Sigmoid colon (tissue), 7 donors: ENCODE data around the gene NGDN. TPM values are rescaled to one million over a fixed set of nuclear protein-coding genes. Genes with fewer than 3 reads are reported as not detected.

ENCODE experiments used
- DNase-seq: peaks from one replicate; pipeline ENCODE4 v3.0.0-alpha.2; 2019
- H3K27ac ChIP-seq, 4 donors: fragments of 200-600 bp; sonication (generic); one replicate each; pipeline ENCODE4 v1.5.1; 2016 to 2019; ENCODE audit warnings: mild to moderate bottlenecking in 1 of 4
- H3K27me3 ChIP-seq, 3 donors: fragments of 200-600 bp; sonication (generic); one replicate each; pipeline ENCODE4 v1.5.1; 2019; ENCODE audit warnings: mild to moderate bottlenecking in 1 of 3
- H3K36me3 ChIP-seq, 4 donors: fragments of 200-600 bp; sonication (generic); one replicate each; pipeline ENCODE4 v1.5.1; 2016 to 2019
- H3K4me1 ChIP-seq, 4 donors: fragments of 200-600 bp; sonication (generic); one replicate each; pipeline ENCODE4 v1.5.1; 2017 to 2019
- H3K4me3 ChIP-seq, 4 donors: fragments of 200-600 bp; sonication (generic); one replicate each; pipeline ENCODE4 v1.5.1; 2017 to 2019; ENCODE audit warnings: mild to moderate bottlenecking in 2 of 4, moderate library complexity in 1 of 4
- H3K9me3 ChIP-seq, 4 donors: fragments of 200-600 bp in 3 of 4; sonication (generic) in 3 of 4; one replicate each; pipeline versions ENCODE4 v1.5.1 to v1.6.1; 2013 to 2019
- EP300 ChIP-seq, 4 donors: sonication (generic); formaldehyde crosslinking; IDR thresholded peaks; one replicate each; pipeline ENCODE4 v1.6.1; 2017; ENCODE audit warnings: antibody characterized with exemption in 4 of 4
- POLR2A ChIP-seq, 2 donors: fragments of 450-650 bp; IDR thresholded peaks; one replicate each; pipeline ENCODE4 v1.6.1; 2016; ENCODE audit warnings: antibody characterized with exemption in 2 of 2, mild to moderate bottlenecking in 2 of 2, moderate library complexity in 2 of 2
- POLR2AphosphoS5 ChIP-seq, 4 donors: sonication (generic); formaldehyde crosslinking; IDR thresholded peaks; one replicate each; pipeline ENCODE4 v1.6.1; 2017; ENCODE audit warnings: antibody characterized with exemption in 4 of 4
- WGBS, 2 donors: extraction: QIAGEN DNeasy Blood & Tissue Kit; methylation state at CpG; one replicate each; pipeline ENCODE4 v1.1.7; 2013; 5-methylcytosine and 5-hydroxymethylcytosine counted together
- intact Hi-C: fragments of 100-400 bp; cut with DNase I; formaldehyde crosslinking; loops from one replicate; pipeline ENCODE4 v1.15.1; 2023
- polyA plus RNA-seq, 3 donors: library from polyadenylated mRNA; stranded (reverse); fragments of 200-250 nt; gene quantifications; one replicate each; pipeline ENCODE4 v1.2.3, GENCODE V29; 2013
- total RNA-seq, 4 donors: library from RNA; depleted of rRNA; stranded (reverse); fragments of >200 nt; gene quantifications; one replicate each; pipeline ENCODE4 v1.1.0, GENCODE V29; 2016
- TF ChIP-seq, protein P1 (sequence below), 4 experiments: fragments of 450-650 bp in 3 of 4; fragments of 200-600 bp in 1 of 4; IDR thresholded peaks; one replicate each; pipeline ENCODE4 v1.5.1; 2016 to 2019; ENCODE audit warnings: antibody characterized with exemption in 4 of 4, mild to moderate bottlenecking in 3 of 4, moderate library complexity in 2 of 4
- donor health status: healthy with polysubstance abuse.
- donor health status: Bipolar disorder and iron deficiency.
- donor health status: healthy.

The NGDN gene
- total and polyA plus RNA-seq, 7 donors = 23.3 to 46.2 (median 39.6) TPM

DNA sequence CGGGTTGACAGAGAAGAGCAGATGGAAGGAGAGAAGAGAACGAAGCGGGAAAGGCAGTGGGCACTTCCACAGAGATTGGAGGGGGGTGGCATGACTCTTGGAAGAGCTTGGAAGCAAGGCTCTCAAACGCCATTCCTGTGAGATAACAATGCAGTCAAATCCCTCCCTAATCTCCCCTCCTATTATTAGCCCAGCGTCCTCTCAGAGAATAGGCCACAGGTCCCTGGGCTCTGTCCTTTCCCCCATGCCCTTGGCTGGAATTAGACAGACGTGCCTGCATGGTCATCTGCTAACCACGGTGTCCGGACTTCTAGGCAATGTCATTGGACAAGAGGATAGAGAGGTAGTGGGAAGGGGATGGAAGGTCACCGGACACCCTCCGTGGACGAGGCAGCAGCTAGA, 26.1 kb upstream of the NGDN start:
- TF ChIP-seq POLR2AphosphoS5 (IDR thresholded peaks at IDR 0.05) (no peak), EP300 (IDR thresholded peaks at IDR 0.05) (no peak), POLR2A (IDR thresholded peaks at IDR 0.05) (no peak)
- TF ChIP-seq, protein P1, sequence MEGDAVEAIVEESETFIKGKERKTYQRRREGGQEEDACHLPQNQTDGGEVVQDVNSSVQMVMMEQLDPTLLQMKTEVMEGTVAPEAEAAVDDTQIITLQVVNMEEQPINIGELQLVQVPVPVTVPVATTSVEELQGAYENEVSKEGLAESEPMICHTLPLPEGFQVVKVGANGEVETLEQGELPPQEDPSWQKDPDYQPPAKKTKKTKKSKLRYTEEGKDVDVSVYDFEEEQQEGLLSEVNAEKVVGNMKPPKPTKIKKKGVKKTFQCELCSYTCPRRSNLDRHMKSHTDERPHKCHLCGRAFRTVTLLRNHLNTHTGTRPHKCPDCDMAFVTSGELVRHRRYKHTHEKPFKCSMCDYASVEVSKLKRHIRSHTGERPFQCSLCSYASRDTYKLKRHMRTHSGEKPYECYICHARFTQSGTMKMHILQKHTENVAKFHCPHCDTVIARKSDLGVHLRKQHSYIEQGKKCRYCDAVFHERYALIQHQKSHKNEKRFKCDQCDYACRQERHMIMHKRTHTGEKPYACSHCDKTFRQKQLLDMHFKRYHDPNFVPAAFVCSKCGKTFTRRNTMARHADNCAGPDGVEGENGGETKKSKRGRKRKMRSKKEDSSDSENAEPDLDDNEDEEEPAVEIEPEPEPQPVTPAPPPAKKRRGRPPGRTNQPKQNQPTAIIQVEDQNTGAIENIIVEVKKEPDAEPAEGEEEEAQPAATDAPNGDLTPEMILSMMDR (IDR thresholded peaks at IDR 0.05) = no peak
- no peak overlapping the region for H3K27ac ChIP-seq
- no peaks in the 10 kb centered on the region for H3K27me3 ChIP-seq
- intact Hi-C loops = no loop called here
- 87 to 91% methylated on average over 11 of the region's 11 CpGs for WGBS, 2 donors
- H3K36me3 ChIP-seq = no peaks in the 10 kb centered on the region
- H3K4me1 ChIP-seq = peaks cover 0 to 2% (median 2%) of the 10 kb centered on the region in 4 donors
- DNase-seq = no peak
- H3K4me3 ChIP-seq = no peak overlapping the region
- no peaks in the 10 kb centered on the region for H3K9me3 ChIP-seq

DNA sequence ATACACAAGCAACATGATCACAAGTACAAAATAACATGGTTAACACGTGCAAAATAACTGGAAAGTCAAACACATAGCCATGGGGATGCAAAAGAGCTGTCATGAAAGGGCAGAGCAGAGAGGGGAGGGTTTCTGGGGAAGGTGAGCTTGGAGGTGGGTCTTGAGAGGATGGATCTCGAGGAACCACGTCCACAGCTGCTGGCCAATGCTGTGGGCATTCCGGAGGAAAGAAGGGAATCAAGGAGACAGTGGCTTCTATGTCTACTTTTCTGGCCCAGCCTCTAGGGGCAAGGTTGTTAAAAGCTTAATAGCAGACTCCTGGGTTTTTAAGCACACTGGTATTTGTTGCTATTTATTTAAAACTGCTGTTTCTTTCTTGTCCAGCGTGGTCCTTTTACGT, 25.6 kb upstream of the NGDN start:
- Histone ChIP-seq H3K27ac (no peak overlapping the region), H3K9me3 (no peaks in the 10 kb centered on the region), H3K36me3 (no peaks in the 10 kb centered on the region), H3K4me3 (no peak overlapping the region), H3K27me3 (no peaks in the 10 kb centered on the region), H3K4me1 (no peaks in the 10 kb centered on the region)
- TF ChIP-seq, protein P1 (IDR thresholded peaks at IDR 0.05) = no peak
- TF ChIP-seq POLR2AphosphoS5 (IDR thresholded peaks at IDR 0.05) (no peak), EP300 (IDR thresholded peaks at IDR 0.05) (no peak), POLR2A (IDR thresholded peaks at IDR 0.05) (no peak)
- 77 to 84% methylated on average over 6 of the region's 6 CpGs for WGBS, 2 donors
- DNase-seq = no peak
- intact Hi-C loops = no loop called here

DNA sequence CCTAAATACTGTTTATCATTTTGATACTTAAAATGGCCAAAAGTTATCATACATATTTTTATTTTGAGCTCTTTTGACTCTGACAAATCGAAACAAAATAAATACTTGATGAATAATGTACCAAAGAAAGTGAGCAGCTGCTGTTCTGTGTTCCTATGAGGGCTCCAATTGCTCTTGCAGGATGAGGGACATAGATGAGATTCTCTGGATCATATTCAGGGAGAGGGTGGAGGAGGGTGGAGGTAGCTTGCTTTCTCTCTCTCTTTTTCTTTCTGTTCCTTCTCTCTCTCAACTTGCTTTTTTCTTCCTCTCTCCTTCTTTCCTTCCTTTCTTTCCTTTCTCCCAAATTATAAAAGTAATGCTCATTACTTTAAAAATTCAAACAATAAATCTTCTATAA, 25.2 kb upstream of the NGDN start:
- H3K36me3 ChIP-seq = no peaks in the 10 kb centered on the region
- no peak for TF ChIP-seq POLR2AphosphoS5 (IDR thresholded peaks at IDR 0.05)
- TF ChIP-seq, protein P1 (IDR thresholded peaks at IDR 0.05) = no peak
- TF ChIP-seq POLR2A (IDR thresholded peaks at IDR 0.05) = no peak
- no peak for TF ChIP-seq EP300 (IDR thresholded peaks at IDR 0.05)
- H3K9me3 ChIP-seq = no peaks in the 10 kb centered on the region
- DNase-seq = no peak
- no peaks in the 10 kb centered on the region for H3K27me3 ChIP-seq
- no peak overlapping the region for H3K27ac ChIP-seq
- H3K4me3 ChIP-seq = no peak overlapping the region
- WGBS, 2 donors = 77 to 90% methylated on average over 1 of the region's 1 CpG
- intact Hi-C loops = no loop called here
- no peaks in the 10 kb centered on the region for H3K4me1 ChIP-seq

DNA sequence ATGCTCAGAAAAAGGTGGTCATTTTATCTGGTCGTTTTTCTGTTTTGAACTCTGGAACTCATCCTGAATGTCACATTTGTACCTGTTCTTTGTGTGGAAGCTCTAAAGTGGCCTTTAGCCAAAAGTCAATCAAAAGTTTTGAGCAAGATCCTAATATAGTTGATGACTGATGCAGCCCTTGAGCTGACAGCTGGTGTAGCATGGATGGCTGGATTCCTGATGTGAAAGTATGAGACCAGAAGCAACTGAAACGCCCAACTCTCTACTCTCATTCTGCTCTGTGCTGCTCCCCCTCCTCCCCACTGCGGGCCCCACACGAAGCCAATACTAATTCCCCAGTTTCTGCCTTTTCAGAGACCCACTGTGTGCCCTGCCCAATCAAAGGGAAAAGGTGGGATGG, 23.7 kb upstream of the NGDN start:
- 77 to 82% methylated on average over 4 of the region's 4 CpGs for WGBS, 2 donors
- intact Hi-C loops = no loop called here
- H3K4me1 ChIP-seq = no peaks in the 10 kb centered on the region
- DNase-seq = no peak
- TF ChIP-seq, protein P1 (IDR thresholded peaks at IDR 0.05) = no peak
- no peak overlapping the region for H3K4me3 ChIP-seq
- no peaks in the 10 kb centered on the region for H3K9me3 ChIP-seq
- no peak overlapping the region for H3K27ac ChIP-seq
- peaks cover 0 to 3% (median 0%) of the 10 kb centered on the region in 3 donors for H3K27me3 ChIP-seq
- H3K36me3 ChIP-seq = no peaks in the 10 kb centered on the region

DNA sequence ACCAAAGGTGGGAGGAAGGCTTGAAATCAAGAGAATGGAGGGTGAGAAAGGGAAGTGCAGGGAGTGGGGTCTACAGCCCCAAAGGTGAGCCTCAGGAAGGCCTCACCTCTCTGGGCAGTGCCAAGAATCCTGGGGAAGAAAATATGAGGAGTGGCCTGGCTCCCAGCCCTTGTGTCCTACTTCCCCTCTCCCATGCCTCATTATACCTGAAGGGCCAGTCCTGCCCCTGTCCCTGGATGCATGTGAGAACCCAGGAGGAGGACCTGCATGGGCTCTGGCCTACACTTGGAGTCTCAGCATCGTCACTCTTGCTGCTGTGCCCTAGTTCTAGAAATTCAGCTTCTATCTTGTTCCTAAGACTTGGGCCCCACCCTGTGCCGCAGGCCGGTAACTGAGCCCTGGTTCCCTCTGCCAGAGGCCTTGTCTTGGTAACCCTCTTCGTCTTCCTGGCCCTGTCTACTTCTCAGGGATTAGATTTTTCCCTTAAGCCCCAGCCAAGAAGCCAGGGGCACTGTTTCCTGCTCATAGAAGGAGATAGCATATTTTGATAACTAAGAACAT, 23.1 kb upstream of the NGDN start:
- Histone ChIP-seq H3K4me3 (no peak overlapping the region), H3K27me3 (peaks cover 0 to 3% (median 0%) of the 10 kb centered on the region in 3 donors), H3K4me1 (no peaks in the 10 kb centered on the region), H3K9me3 (no peaks in the 10 kb centered on the region), H3K27ac (no peak overlapping the region), H3K36me3 (no peaks in the 10 kb centered on the region)
- TF ChIP-seq, protein P1 (IDR thresholded peaks at IDR 0.05) = no peak
- TF ChIP-seq POLR2A (IDR thresholded peaks at IDR 0.05) (no peak), EP300 (IDR thresholded peaks at IDR 0.05) (no peak), POLR2AphosphoS5 (IDR thresholded peaks at IDR 0.05) (no peak)
- DNase-seq = no peak
- WGBS, 2 donors = 29 to 55% methylated on average over 4 of the region's 4 CpGs
- intact Hi-C loops = no loop called here
